Dermis blood vessel endothelial cell (primary cell): ENCODE measurements around the gene POP4. TPM values are rescaled to one million over a fixed set of nuclear protein-coding genes. Genes with fewer than 3 reads are reported as not detected.

Source experiments
- DNase-seq: peaks from one replicate; pipeline ENCODE4 v3.0.0; 2010
- total RNA-seq: library from RNA; depleted of rRNA; stranded (reverse); fragments of >200 nt; gene quantifications from 2 replicates; pipeline ENCODE4 v1.2.3, GENCODE V29; 2014

POP4 gene
- total RNA-seq, 1 donor from 2014 or later, result 60.1 TPM

DNA sequence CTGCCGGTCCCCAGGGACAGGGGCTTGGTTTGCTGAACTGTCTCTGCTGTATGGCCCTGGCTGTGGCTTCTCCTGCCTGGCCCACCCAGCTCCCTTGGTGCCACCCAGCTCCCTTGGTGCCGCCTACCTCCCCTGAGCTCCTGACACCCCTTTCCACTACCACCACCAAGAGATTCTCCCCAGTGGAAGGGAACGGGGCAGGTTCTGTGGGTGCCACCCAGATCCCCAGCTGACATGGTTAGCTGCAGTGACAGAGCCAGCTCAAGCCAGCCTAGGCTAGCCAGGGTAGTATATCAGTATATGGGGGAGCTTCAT, 28.5 kb upstream of the POP4 start:
- no peak for DNase-seq

DNA sequence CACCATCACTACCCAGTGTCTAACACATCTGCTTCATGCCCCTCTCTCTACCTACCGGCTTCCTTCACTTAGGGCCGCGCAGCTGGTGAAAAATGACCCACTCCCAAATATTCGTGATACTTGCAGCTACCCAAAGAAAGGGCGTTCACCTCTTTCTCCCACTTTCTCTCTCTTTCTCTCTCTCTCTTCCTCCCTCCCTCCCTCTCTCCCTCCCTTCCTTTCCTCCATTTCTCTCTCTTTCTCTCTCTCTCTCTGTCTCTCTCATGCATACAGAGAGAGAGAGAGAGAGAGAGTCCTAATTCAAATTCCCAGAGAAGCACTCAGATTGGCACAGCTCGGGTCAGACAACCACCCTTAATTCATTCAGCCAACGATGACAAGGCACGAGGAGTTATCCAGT, 27.7 kb upstream of the POP4 start:
- DNase-seq, result no peak

DNA sequence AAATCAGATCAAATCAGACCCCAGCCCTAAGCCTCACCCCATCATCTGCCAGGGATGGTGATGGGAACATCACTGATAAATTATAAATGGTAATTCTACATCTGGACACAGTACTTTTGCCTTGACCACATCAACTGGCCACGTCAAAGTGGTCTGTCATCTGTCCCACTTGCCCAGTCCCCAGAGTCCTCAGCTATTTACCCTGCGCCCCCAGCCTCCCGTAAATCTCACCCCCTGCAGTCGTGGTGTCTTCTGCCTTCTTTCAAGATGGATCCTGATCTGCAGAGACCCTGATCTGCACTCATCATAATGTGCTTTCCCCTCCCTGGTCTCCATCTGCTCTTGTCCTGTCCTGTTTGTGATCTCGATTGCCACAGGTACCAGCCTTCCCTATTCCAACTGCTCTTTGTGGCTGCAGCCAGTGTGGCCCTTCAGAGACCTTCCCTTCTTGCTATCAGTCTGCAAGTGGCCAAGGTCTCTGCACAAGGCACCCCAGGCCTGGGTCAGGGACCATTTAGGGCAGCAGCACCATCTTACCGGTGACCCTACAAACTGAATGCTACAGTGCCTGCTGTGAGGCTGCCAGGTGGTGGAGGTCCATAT, 26.7 kb upstream of the POP4 start:
- no peak for DNase-seq

DNA sequence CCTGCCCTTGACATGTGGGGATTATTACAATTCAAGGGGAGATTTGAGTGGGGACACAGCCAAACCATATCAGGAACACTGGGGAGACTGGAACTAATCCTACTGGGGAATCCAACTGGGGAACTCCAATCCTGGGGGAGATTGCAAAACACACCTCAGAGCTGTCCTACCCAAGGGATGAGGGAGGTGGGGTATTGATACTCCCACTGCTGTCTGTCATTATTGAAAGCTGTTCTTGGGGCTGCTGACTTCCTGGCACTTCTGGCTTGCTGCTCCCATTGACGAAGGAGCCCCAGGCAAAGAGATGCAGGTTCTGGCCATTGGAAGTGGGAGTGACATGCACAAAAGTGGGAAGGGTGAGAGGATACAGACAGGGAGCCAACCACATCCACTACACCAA, 24.7 kb upstream of the POP4 start:
- no peak for DNase-seq

DNA sequence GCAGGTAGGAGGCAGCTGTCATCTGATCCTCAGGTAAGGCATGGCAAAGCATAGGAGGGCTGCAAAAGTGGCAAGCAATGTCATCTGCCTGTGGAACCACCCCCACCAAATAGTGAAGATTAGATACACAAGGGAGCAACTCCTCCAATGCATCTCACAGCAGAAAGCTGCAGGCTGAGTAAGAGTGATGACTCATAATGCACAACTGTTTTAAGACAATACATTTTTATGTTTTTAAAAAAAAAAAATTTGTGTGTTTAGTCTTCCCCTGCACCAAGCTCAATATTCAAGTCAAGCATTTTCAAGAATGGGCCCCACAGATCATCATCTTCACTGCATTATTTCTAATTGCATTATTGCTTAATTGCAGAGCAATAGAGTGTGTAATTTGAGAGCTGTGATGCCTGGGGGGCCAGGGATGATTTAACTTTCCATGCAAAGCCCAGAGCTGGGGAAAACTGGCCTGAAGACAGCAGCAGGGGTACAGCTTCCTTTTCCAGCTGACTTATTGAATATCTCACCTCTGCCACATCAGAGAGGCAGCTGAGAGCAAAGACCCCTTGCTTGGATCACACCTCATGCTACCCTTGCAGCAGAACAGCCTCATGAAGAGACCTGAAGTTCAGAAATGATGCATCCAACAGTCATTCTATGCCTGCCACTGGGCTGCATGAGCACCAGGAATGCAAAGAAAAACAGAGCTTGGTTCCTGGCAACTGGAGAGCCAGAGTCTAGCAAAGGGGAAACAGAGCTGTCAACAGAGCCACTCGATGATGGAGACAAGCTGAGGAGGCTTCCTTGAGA, 22.7 kb upstream of the POP4 start:
- DNase-seq, result no peak

DNA sequence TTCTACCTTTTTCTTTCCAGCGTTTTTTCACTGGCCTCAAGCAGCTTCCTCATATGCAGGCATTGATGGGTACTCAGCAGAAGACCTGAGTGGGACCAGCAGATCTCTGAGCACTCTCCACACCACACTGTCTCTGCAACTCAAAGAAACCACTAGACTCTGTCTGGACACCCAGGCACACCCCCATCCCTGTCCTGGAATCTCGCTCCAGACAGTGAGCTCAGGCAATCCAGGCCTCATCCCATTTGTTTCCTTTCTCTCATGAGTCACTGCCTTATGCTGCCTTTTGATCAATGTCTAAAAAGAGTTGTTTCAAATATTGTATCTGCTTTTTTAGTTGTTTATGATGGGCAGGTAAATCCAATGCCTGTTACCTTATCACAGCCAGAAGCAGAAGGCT, 19.7 kb upstream of the POP4 start:
- no peak for DNase-seq

DNA sequence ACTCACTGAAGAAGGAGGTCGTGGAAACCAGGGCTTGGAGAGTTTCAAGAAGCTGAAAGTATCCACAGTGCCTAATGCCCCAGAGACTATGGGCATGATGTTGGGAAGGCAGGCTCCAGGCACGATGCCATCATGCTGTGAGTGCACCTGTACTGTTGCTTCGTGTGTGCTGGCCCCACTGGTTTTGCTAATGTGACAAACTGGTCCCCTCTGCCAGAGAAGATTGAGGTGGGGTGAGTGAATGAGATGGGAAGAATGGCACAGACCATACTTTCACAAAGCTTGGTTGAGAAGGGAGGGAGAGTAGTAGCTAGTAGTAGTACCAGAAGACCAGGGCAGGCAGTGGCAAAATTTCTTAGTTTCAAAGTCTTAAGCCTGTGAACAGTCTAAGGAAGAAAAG, 19.0 kb upstream of the POP4 start:
- DNase-seq, result no peak

DNA sequence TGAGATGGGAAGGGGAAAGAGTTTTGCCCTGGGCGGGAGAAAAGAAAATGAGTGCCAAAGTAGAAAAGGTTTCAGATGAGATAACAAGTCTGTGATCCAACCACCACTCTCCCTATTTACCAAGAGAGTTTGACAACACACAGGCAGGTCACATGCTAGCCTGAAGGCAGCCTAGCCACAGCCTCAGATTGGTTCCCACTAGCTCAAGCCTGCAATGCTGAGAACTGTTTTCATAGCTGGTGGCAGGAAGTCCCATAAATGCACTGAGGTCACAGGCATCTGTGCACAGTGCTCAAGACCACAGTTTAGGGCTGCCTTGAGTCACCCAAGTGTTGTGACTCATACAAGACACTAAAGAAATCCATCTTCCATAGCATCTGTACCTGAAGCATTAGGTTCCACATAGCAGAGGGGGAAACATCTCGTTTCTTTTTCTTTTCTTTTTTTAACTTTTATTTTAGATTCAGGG, 18.5 kb upstream of the POP4 start:
- DNase-seq, result no peak

DNA sequence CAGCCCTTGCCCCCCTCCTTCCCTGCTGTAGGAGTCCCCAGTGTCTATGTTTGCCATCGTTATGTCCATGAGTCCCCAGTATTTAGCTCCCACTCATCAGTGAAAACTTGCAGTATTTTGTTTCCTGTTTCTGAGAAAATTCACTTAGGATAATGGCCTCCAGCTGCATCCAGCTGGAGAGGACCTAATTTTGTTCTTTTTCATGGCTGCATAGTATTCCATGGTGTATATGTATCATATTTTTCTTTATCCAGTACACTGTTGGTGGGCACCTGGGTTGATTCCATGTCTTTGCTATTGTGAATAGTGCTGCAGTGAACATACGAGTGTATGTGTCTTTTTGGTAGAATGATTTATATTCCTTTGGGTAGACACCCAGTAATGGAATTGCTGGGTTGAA, 18.0 kb upstream of the POP4 start:
- DNase-seq, result no peak

DNA sequence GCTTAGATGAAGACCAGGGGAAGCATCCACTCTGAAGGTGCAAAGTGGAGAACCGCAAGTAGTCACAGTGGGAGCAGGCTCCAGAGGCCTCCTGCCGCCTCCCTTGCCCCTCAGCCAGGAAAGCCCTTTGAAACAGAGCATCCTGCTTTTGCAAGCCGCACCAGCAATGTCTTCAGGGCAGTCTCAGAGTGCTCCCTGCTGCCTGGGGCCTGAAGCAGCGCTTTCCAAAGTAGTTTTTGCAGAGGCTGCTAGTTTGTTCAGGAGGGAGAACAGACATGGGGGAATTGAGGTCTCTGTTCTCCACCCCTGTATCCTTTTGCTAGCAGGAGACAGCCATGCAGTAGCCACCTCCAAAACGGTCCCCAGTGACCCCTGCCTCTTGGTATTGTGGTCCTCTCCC, 15.8 kb upstream of the POP4 start:
- no peak for DNase-seq

DNA sequence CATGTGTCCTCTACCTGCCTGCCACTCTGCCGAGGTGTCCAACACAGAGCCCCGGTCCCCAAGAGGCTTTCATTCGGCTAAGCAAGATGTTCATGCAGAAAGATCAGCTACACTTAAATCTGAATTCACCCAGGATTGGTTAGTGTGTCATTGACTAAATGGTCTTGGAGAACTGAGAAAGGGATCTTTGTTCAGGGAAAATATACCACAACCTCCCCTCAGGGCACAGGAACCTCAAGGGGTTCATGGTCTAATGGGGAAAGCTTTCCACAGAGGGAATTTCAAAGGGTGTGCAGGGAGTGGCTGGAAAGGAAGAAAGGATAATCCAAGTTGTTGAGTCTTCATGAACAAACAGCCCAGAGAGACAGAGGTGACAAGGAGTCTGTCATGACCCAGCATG, 14.4 kb upstream of the POP4 start:
- DNase-seq, result no peak

DNA sequence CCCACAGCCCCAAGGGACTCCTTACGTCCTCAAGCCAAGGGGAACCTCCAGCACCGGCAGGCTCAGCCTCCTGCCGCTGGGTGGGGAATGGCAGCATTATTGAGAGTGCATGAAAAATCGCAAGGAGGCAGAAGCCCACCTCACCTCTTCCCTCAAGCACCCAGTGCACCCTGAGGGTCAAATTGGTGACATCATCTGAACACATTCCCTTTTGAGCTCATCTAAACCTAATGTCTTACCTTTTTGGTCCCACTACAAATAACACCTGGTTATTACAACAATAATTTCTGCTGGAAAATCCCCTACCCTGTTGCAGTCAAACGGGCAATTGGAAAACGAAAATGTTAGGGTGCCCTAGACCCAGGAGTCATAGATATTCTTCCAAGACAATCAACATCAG, 12.2 kb upstream of the POP4 start:
- no peak for DNase-seq

DNA sequence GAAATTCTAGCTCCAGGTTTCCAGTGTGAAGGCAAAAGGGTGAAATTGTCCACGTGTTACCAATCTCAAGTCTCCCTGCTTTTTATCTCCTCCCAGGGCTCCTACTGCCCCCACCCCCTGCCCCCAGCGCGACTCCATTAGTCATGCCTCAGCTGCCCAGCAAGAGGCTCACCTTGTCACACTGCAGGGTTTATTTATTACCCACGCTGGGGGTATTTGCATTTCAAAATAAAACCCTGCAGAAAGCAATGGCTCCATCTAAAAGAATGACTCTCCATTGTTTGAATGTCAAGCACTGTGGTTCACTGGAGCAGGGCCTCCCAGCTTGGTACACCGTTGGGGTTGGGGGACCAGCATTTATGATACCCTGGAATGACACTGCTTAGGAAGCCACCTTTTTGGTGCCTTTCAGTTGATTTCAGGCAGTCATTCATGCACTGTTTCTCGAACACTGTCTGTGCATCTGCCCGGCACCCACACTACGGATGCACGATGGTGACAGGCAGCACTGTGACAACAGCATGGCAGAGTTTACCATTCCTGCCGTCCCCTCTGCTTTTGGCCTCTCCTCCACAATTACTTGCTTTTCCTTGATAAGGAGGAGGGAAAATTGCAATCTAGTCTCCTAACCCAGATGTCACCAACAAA, 9.9 kb upstream of the POP4 start:
- no peak for DNase-seq

DNA sequence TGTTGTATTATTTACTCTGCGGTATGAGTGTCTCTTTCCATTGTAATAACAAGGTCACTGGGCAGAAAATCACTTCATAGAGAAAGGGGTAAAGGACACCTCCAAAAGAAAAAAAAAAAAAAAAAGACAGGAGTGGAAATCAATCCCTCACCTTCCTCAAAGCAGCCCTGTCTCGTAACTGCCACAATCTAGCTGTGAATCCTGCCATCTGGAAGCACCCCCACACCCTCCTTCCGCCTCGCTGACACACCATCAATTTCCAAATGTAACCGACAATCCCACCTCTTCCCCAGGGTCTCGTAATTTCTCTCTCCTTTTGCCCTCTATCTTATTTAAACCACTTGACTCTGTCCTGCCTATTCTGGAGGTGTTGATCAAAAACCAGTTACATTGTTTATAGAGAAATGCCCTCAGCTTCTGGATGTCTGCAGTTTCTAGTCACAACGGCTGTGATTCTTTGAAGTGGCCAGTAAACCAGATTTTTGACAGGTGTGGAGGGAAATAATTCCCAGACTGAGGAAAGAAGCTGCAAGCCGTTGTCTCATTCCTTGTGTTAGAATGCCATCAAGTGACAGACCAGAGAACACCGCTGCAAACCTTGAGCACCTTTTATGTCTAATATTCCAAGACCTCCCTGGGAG, 9.1 kb upstream of the POP4 start:
- peak; percentile 22 for DNase-seq

DNA sequence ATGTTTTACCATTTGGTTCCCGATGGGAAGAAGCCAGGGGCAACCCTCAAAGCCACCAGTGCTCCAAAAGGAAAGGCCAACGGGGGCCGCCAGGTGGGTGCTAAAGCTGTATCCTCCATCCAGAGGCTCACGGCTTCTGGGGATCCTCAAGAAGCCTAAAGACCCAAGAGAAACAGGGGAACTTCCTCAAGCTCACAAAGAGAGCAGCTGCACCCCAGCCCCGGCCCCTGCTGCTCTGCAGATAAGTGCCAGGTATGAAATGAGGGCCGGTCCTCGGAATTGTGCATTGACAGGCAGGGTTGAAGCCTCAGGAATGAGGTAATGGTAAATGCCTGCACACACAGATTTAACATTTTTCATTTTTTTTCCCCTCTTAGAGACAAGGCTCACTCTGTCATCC, 8.0 kb upstream of the POP4 start:
- DNase-seq, result no peak

DNA sequence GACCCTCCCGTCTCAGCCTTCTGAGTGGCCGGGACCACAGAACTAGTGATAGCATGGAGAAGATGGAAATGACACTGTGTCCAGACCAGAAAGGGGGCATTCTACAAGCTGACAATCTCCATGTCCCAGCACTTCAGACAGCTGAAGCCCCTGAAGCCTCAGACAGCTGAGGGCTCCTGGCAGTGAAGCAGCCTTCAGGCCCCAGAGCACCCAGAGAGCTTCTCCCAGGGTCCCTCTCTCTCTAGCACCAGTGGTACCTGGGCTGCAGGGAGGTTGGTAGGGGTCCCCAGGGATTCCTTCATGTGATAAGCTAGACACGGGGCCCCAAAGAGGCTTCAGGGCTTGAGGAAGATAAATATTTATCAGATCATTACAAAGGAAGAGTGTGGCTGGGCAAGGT, 7.6 kb upstream of the POP4 start:
- DNase-seq, result no peak

DNA sequence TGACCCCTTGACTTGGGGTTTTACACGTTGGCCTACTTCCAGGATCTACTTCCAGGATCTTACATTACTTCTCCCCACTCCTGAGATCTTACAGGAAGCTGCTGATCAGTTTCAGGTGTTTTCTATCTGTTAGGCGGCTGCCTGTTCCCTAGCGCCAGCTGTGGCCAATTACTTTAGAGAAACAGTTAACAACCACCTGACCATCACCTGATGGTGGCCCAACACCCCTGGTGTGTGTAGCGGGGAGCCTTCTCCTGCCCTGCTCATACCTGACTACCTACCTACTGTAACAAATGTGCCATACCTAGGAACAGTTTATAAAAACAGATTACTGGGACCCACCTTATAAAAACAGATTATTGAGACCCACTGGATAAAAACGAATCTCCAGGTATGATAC, 2.8 kb upstream of the POP4 start:
- no peak for DNase-seq

DNA sequence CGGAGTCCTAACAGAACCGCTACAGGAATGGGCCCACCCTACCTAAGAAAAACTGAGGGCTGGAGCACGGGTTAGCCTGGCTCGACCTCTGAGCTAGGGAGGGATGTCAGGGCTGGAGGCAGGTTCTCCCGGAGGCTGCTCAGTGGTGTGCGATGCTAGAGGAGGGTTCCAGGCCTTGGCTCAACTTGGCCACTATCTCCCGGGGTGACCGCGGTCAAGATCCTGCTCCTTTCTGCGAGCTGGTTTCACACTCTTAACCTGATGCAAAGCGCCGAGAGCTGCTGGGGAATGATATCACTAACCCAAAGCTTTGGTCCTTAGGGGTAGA, 301 bp downstream of the POP4 start:
- DNase-seq, result no peak

DNA sequence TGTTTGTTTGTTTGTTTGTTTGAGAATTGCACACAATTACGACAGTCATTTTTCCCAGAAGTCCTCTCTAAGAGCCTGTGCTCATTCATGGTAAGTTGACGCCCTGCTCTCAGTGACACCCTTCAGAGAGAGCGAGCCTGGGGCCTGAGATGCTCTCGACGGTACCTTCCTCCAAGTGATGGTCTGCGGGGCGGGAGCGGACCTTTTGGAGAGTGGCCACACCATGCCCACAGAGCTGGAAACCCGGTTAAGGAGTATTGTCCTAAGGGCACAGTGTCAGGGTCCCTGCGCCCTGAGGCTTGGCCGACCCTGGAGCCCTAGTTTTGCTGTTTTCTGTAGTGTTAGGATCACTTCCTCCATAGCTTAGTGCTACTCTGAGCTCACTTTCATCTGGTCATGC, 3.6 kb downstream of the POP4 start:
- no peak for DNase-seq

DNA sequence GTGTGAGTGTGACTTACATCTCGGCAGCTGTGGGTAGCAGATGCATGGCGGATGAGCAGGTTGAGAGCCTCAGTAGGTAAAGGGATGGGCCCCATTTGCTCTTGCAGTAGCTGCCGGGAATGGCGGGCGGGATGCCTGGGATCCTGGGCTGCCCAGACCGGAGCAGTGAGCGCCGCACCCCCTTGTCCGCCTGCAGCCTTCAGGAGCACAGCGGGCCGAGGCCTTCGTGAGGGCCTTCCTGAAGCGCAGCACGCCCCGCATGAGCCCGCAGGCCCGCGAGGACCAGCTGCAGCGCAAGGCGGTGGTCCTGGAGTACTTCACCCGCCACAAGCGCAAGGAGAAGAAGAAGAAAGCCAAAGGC, 4.1 kb downstream of the POP4 start:
- DNase-seq, result no peak

DNA sequence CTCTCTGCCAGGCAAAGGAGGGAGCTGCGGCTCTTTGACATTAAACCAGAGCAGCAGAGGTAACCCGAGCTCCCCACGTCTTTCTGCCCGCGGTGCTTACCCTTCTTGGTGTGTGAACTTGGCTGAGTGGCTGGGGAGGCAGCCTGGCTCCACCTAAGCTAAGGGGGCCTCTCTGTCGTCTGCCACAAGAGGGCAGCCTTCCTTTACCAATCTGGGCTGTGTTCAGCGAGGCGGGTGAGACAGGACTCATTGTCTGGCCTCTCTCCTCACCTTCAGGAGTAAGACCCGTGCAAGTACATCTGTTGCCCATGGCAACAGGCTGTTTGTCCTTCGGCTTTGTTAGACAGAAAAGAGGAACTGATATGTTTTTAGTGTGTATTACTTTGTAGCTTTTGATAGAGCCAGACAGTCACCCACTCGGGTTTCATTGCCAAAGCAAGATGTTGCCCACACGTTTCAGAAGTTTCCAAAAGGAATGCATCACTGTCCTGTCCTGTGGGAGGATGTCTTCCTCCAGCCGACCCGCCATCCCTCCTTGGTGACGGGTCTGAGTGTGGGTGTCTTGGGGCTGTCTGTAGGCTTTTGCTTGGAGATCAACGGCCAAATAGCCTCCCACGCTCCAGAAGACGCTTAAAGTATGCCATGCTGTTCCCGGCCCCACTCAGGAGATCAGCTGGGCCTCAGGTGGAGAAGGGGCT, 4.6 kb downstream of the POP4 start:
- DNase-seq, result peak; percentile 89

DNA sequence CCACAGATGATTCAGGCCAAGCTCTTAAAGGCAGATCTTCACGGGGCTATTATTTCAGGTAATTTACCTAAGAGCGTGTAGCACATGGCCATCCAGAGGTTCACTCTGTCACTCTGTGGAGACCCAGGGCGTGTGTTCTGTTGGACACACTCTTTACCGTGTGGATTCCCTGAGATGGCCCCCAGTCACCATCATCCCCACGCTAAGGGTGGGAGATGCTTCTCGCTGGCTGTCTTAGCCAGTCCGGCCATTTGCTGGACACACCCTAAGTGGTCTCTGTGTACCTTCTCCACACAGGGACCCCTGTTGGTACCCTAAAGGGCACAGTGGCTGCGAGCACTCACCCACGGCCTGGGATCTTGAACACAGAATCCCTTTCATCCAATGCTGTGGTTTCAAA, 6.0 kb downstream of the POP4 start:
- no peak for DNase-seq

DNA sequence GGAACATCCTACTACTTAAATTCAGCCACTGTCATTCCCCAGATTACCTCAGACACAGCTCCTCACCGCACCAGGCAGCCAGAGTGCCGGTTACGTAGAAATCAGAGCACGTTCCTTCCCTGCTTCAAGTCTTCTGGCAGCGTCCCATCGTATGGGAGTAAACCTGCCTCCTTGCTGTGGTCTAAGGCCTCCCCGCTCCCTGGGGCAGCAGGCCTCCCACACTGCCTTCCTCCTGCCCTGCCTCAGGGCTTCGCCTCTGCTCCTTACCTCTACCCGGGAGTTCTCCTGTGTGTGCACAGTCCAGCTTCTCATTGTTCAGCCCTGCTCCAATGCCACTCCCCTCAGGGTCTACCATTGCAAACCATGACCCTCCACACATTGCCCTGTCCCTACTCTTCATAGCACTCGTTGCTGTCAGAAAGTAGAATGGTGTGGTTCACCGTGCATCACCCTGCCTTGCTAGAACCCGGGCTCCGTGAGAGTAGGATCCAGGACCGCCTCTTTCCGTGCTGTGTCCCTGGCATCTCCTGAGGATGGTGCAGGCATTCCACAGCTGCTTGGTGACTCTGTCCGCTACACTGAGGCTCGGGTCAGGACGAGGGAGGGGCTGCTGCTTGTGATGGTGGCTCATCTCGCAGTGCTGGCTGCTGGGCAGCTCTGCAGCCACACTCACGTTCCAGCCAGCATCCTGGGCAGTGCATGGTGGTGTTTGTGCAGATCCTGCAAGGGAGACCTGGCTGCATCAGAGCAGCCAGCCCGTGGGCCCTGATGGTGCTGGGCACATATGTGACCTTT, 6.9 kb downstream of the POP4 start:
- DNase-seq, result no peak
